ENCODE results near the gene ZNF608. TPM values are rescaled to one million over a fixed set of nuclear protein-coding genes. Genes with fewer than 3 reads are reported as not detected.

Gene ZNF608
- total RNA-seq, 3 donors from 2014 or later (not counting 1 experiment from before 2014, with no cell fraction given): 0.39 to 6.6 TPM; not detected in 1

DNA sequence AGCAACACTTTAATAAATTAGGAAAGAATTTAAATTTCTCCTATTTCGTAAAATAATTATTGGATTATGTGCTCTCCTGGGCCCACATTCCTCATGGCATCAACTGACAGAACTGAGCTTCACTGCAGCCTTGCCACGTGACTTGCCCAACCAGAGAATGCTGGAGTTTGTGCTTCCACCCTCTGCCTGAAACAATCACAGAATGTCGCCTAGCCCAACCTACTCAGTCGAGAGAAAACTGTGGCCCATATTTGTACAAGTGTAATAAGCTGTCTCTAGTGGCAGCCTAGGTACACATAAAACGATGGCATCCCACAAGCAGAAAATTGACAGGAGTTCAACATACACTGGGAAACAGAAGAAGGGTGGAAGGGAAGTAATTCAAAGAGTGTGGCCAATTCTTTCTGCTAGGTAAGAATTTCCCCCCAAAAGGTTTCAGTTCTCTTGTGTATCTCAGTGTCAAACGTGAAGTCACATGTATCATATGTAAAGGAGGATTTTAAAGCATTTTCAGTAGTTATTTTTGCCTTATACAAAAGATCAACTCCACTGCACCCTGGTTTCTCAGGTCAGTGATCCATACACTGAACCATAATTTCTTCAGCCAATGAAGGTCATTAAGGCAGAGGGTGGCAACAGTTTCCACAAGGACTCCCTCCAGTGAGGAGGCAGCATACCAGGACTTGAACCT lies 41.7 kb downstream of the ZNF608 start:
- H3K4me1 Mint-ChIP-seq: peaks cover 0 to 5% of the 10 kb centered on the region in 2 donors
- H3K9me3 Mint-ChIP-seq: no peaks in the 10 kb centered on the region
- H3K27ac Mint-ChIP-seq: no peak overlapping the region
- ATAC-seq (no peak), DNase-seq (no peak)
- no peaks in the 10 kb centered on the region for H3K36me3 Mint-ChIP-seq
- TF ChIP-seq, protein P1, sequence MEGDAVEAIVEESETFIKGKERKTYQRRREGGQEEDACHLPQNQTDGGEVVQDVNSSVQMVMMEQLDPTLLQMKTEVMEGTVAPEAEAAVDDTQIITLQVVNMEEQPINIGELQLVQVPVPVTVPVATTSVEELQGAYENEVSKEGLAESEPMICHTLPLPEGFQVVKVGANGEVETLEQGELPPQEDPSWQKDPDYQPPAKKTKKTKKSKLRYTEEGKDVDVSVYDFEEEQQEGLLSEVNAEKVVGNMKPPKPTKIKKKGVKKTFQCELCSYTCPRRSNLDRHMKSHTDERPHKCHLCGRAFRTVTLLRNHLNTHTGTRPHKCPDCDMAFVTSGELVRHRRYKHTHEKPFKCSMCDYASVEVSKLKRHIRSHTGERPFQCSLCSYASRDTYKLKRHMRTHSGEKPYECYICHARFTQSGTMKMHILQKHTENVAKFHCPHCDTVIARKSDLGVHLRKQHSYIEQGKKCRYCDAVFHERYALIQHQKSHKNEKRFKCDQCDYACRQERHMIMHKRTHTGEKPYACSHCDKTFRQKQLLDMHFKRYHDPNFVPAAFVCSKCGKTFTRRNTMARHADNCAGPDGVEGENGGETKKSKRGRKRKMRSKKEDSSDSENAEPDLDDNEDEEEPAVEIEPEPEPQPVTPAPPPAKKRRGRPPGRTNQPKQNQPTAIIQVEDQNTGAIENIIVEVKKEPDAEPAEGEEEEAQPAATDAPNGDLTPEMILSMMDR (IDR thresholded peaks at IDR 0.05): no peak
- peaks cover 7 to 11% of the 10 kb centered on the region in 2 donors for H3K27me3 Mint-ChIP-seq (ENCODE audit: low read depth in 2 of 2)
- Histone ChIP-seq H3K27me3 (ENCODE audit: control insufficient read depth, insufficient read depth, low read length) (no peaks in the 10 kb centered on the region), H3K4me3 (ENCODE audit: low read length) (no peak overlapping the region), H3K4me1 (ENCODE audit: control insufficient read depth, insufficient read depth, low read length) (peaks cover 7% of the 10 kb centered on the region), H3K9me3 (ENCODE audit: control insufficient read depth, insufficient read depth, low read length) (no peaks in the 10 kb centered on the region), H3K27ac (ENCODE audit: low read length) (no peak overlapping the region), H3K36me3 (ENCODE audit: control insufficient read depth, insufficient read depth, low read length) (no peaks in the 10 kb centered on the region)
- H3K4me3 Mint-ChIP-seq: no peak overlapping the region
- WGBS (ENCODE audit: insufficient coverage): 77% methylated on average over 5 of the region's 6 CpGs
- intact Hi-C loops (cut with micrococcal nuclease): no loop called here

DNA sequence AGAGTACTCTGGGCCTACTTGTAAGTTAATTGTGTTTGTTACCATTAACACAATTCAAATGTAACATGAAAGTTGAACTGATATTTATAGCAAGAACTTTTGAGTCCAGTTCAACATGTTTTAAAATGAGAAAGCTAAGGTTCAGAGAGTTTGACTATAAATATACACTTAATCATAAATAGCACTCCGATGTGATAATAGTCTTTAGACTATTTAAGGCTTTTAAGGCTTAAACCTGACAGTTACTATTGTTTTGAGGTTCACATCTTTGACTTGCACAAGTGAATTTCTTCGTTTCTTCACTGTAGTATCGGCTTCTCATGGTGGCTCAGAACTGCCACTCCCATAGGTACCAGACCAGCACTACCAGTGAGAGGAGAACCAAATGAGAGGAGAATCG lies 42.4 kb downstream of the ZNF608 start:
- peaks cover 8 to 11% of the 10 kb centered on the region in 2 donors for H3K27me3 Mint-ChIP-seq (ENCODE audit: low read depth in 2 of 2)
- peaks cover 0 to 5% of the 10 kb centered on the region in 2 donors for H3K4me1 Mint-ChIP-seq
- no peak overlapping the region for H3K4me3 Mint-ChIP-seq
- DNase-seq: no peak
- Histone ChIP-seq H3K27ac (ENCODE audit: low read length) (no peak overlapping the region), H3K27me3 (ENCODE audit: control insufficient read depth, insufficient read depth, low read length) (no peaks in the 10 kb centered on the region), H3K4me1 (ENCODE audit: control insufficient read depth, insufficient read depth, low read length) (peaks cover 7% of the 10 kb centered on the region), H3K9me3 (ENCODE audit: control insufficient read depth, insufficient read depth, low read length) (no peaks in the 10 kb centered on the region), H3K4me3 (ENCODE audit: low read length) (no peak overlapping the region), H3K36me3 (ENCODE audit: control insufficient read depth, insufficient read depth, low read length) (no peaks in the 10 kb centered on the region)
- H3K9me3 Mint-ChIP-seq: no peaks in the 10 kb centered on the region
- TF ChIP-seq, protein P1 (IDR thresholded peaks at IDR 0.05): no peak
- H3K36me3 Mint-ChIP-seq: no peaks in the 10 kb centered on the region
- ATAC-seq: no peak
- intact Hi-C loops (cut with micrococcal nuclease): no loop called here
- no peak overlapping the region for H3K27ac Mint-ChIP-seq
- 86% methylated on average over 4 of the region's 4 CpGs for WGBS (ENCODE audit: insufficient coverage)

DNA sequence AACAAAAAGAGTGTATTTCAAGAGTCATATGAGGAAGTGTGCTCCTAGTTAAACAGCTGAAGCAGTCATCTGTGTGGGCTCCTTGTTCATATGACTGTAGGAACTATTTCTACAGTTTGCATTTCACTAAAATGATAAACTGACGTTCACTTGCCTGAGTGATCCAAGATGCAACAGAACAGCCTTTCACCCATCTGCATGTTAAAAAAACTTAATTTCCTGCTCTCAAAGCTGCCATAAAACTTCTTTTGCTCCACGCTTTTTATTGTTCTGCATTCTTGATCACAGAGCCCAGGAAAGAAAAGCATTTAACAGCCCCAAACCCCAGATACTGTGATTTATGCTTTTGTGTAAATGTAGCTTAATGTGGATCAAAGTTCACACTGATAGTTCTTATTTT lies 43.9 kb downstream of the ZNF608 start:
- no peak for ATAC-seq
- TF ChIP-seq, protein P1 (IDR thresholded peaks at IDR 0.05): no peak
- intact Hi-C loops (cut with micrococcal nuclease): no loop called here
- 65% methylated on average over 2 of the region's 2 CpGs for WGBS (ENCODE audit: insufficient coverage)
- H3K9me3 Mint-ChIP-seq: no peaks in the 10 kb centered on the region
- peaks cover 7% of the 10 kb centered on the region for H3K4me1 ChIP-seq (ENCODE audit: control insufficient read depth, insufficient read depth, low read length)
- H3K9me3 ChIP-seq (ENCODE audit: control insufficient read depth, insufficient read depth, low read length): no peaks in the 10 kb centered on the region
- H3K36me3 ChIP-seq (ENCODE audit: control insufficient read depth, insufficient read depth, low read length): no peaks in the 10 kb centered on the region
- H3K4me1 Mint-ChIP-seq: peaks cover 0 to 1% of the 10 kb centered on the region in 2 donors
- no peak overlapping the region for H3K4me3 Mint-ChIP-seq
- no peak for DNase-seq
- peaks cover 13 to 15% of the 10 kb centered on the region in 2 donors for H3K27me3 Mint-ChIP-seq (ENCODE audit: low read depth in 2 of 2)
- no peaks in the 10 kb centered on the region for H3K36me3 Mint-ChIP-seq
- no peak overlapping the region for H3K4me3 ChIP-seq (ENCODE audit: low read length)
- H3K27ac Mint-ChIP-seq: no peak overlapping the region
- H3K27me3 ChIP-seq (ENCODE audit: control insufficient read depth, insufficient read depth, low read length): no peaks in the 10 kb centered on the region
- H3K27ac ChIP-seq (ENCODE audit: low read length): no peak overlapping the region
